Body of pancreas (tissue), 4 donors: ENCODE measurements around the gene YARS2.

ENCODE experiments used
- CTCF ChIP-seq, 7 experiments: fragments of 450-650 bp in 4 of 7; fragments of 200-600 bp in 3 of 7; sonication (generic) in 3 of 7; IDR thresholded peaks; one replicate each; pipeline ENCODE4 v1.5.1; 2016 to 2019; ENCODE audit warnings: antibody characterized with exemption in 7 of 7
- POLR2A ChIP-seq, 3 donors: fragments of 450-650 bp; IDR thresholded peaks; one replicate each; pipeline ENCODE4 v1.6.1; 2016; ENCODE audit warnings: antibody characterized with exemption in 3 of 3, mild to moderate bottlenecking in 2 of 3

GRCh38 chr12:32702473-32702872, 53.2 kb downstream of the YARS2 start:
- no peak for TF ChIP-seq CTCF (IDR thresholded peaks at IDR 0.05)
- TF ChIP-seq POLR2A (IDR thresholded peaks at IDR 0.05), result no peak
